Measurements from ENCODE around the gene THAP7. TPM values are rescaled to one million over a fixed set of nuclear protein-coding genes. Genes with fewer than 3 reads are reported as not detected.

Gene THAP7
- total RNA-seq, 6 donors from 2014 or later, result 18.9 to 52.4 (median 32.0) TPM

GRCh38 chr22:20957102-20957682 is 44.7 kb downstream of the THAP7 start:
- peak in 1 of 2 donors; percentile 90 for DNase-seq
- H3K36me3 ChIP-seq, result peaks cover 0 to 18% (median 10%) of the 10 kb centered on the region in 4 donors
- H3K9me3 ChIP-seq, result no peaks in the 10 kb centered on the region
- peaks cover 13 to 34% (median 21%) of the 10 kb centered on the region in 4 donors for H3K4me1 ChIP-seq
- no peaks in the 10 kb centered on the region for H3K27me3 ChIP-seq
- H3K27ac ChIP-seq, result peak overlapping the region; percentile 48 to 88 (median 72)
- H3K4me3 ChIP-seq, result peak overlapping the region; percentile 49 to 80 (median 75)
- no peak for TF ChIP-seq POLR2AphosphoS5 (IDR thresholded peaks at IDR 0.05)
- TF ChIP-seq EP300 (IDR thresholded peaks at IDR 0.05), result no peak
- TF ChIP-seq POLR2A (IDR thresholded peaks at IDR 0.05), result peak in 1 of 4 donors; percentile 47
- WGBS, 2 donors, result 2% methylated on average over 41 of the region's 59 CpGs; no CpG with 5 or more reads in 1 of the 2 donors
- peak; percentile 64 to 80 for ATAC-seq (ENCODE audit: low FRiP score in 2 of 2)

- DNase-seq, result peak; percentile 43 to 52
- H3K4me3 ChIP-seq, result peak overlapping the region; percentile 49 to 80 (median 75)
Measured at GRCh38 chr22:20956258-20957101, 45.4 kb downstream of the THAP7 start.

DNA sequence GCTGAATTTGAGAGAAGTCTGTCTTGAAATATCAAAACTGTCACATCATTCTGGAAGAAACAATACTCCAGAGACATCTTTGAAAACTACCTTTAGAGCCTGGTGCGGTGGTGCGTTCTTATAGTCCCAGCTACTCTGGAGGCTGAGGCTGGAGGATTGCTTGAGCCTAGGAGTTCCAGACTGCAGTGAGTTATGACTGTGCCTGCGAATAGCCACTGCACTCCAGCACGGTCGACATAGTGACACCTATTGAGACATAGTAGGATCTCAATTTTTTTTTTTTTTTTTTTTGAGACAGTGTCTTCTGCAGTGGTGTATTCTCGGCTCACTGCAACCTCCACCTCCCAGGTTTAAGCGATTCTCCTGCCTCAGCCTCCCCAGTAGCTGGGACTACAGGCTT is 46.4 kb downstream of the THAP7 start:
- ATAC-seq (ENCODE audit: low FRiP score in 2 of 2) (no peak), DNase-seq (no peak)
- WGBS, 2 donors, result 81 to 83% methylated on average over 7 of the region's 7 CpGs
- TF ChIP-seq POLR2A (IDR thresholded peaks at IDR 0.05), result no peak
- no peak for TF ChIP-seq POLR2AphosphoS5 (IDR thresholded peaks at IDR 0.05)
- TF ChIP-seq EP300 (IDR thresholded peaks at IDR 0.05), result no peak
- no peak for TF ChIP-seq CTCF (IDR thresholded peaks at IDR 0.05)
- H3K4me3 ChIP-seq, result no peak overlapping the region
- peaks cover 13 to 31% (median 21%) of the 10 kb centered on the region in 4 donors for H3K4me1 ChIP-seq
- H3K36me3 ChIP-seq, result peaks cover 7 to 34% (median 27%) of the 10 kb centered on the region in 4 donors
- no peaks in the 10 kb centered on the region for H3K9me3 ChIP-seq
- no peak overlapping the region for H3K27ac ChIP-seq
- H3K27me3 ChIP-seq, result no peaks in the 10 kb centered on the region

More at GRCh38 chr22:20956258-20957101, 45.4 kb downstream of the THAP7 start:
- no peaks in the 10 kb centered on the region for H3K27me3 ChIP-seq
- H3K9me3 ChIP-seq, result no peaks in the 10 kb centered on the region
- 42 to 61% methylated on average over 10 to 15 of the region's 27 CpGs for WGBS, 2 donors
- H3K27ac ChIP-seq, result peak overlapping the region in 3 of 4 donors; percentile 63 to 88 (median 80)
- H3K4me1 ChIP-seq, result peaks cover 13 to 29% (median 21%) of the 10 kb centered on the region in 4 donors
- peak; percentile 10 to 16 for ATAC-seq (ENCODE audit: low FRiP score in 2 of 2)
- TF ChIP-seq POLR2A (IDR thresholded peaks at IDR 0.05), result no peak
- no peak for TF ChIP-seq CTCF (IDR thresholded peaks at IDR 0.05)
- no peak for TF ChIP-seq POLR2AphosphoS5 (IDR thresholded peaks at IDR 0.05)
- no peak for TF ChIP-seq EP300 (IDR thresholded peaks at IDR 0.05)
- peaks cover 1 to 25% (median 17%) of the 10 kb centered on the region in 4 donors for H3K36me3 ChIP-seq

DNA sequence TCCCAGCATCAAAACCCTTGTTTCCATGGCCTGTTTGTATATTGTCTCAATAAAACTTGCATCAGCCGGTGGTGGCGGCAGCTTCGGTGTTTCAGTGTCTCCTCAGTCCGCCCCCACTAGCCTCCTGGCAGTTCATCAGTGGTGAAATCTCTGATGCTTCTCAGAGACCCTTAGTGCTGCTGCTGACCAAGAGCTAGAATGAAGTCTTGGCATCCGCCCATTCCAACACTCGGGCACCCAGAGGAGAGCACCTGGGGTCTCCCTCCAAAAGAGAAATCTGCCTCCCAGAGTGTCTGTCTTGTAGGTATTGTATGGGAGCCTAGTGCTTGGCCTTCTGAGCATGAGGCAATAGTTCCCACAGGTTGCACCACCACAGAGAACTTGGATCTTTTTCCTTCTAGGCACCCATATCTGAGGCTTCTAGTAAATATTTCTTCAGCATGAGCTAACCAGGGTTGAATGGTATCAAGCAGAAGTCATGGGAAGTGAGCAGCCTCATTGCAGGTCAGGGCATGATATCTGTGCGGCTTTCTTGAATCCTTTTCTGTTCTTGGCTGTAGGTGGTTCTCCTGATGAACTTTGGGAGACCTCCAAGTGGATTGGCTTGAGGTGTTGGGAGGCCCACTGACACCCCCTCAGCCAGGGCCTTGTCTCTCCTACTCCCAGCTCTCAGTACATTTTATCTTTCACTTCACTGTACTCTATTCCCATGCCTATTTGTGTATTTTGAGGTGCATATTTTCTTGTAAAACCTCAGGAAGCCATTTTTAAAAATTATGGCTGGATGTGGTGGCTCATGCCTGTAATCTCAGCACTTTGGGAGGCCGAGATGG is 48.0 kb downstream of the THAP7 start:
- 89 to 92% methylated on average over 8 of the region's 8 CpGs for WGBS, 2 donors
- no peak for ATAC-seq (ENCODE audit: low FRiP score in 2 of 2)
- Histone ChIP-seq H3K27ac (no peak overlapping the region), H3K27me3 (no peaks in the 10 kb centered on the region), H3K4me1 (peaks cover 13 to 31% (median 21%) of the 10 kb centered on the region in 4 donors), H3K36me3 (peaks cover 14 to 48% (median 35%) of the 10 kb centered on the region in 4 donors), H3K9me3 (no peaks in the 10 kb centered on the region), H3K4me3 (no peak overlapping the region)
- no peak for TF ChIP-seq POLR2AphosphoS5 (IDR thresholded peaks at IDR 0.05)
- no peak for TF ChIP-seq EP300 (IDR thresholded peaks at IDR 0.05)
- no peak for TF ChIP-seq CTCF (IDR thresholded peaks at IDR 0.05)
- no peak for TF ChIP-seq POLR2A (IDR thresholded peaks at IDR 0.05)
- DNase-seq, result peak in 1 of 2 donors; percentile 36
